Thoracic aorta (tissue), 2 donors: ENCODE data around the gene VPS26C. TPM values are rescaled to one million over a fixed set of nuclear protein-coding genes. Genes with fewer than 3 reads are reported as not detected.

Source experiments
- ATAC-seq: fragments of 150-250 bp; one replicate; pipeline ENCODE4 v1.8.0; 2017; ENCODE audit warnings: low read depth; ENCODE audit not compliant: insufficient number of reproducible peaks, low FRiP score
- DNase-seq: peaks from one replicate; pipeline ENCODE4 v3.0.0-alpha.2; 2020; ENCODE audit warnings: low spot score
- H3K27ac ChIP-seq, 2 donors: fragments of 200-600 bp; sonication (generic); 1 replicate in 1 of 2; 2 replicates in 1 of 2; pipeline ENCODE4 v1.5.1; 2016; ENCODE audit warnings: mild to moderate bottlenecking in 2 of 2, moderate library complexity in 2 of 2
- H3K27me3 ChIP-seq: fragments of 200-600 bp; sonication (generic); replicated peaks from 2 replicates; pipeline ENCODE4 v1.6.0; 2016; ENCODE audit warnings: mild to moderate bottlenecking; ENCODE audit not compliant: insufficient read depth
- H3K36me3 ChIP-seq: fragments of 200-600 bp; sonication (generic); one replicate; pipeline ENCODE4 v1.5.1; 2016
- H3K4me1 ChIP-seq, 2 donors: fragments of 200-600 bp; sonication (generic); 1 replicate in 1 of 2; 2 replicates in 1 of 2; pipeline versions ENCODE4 v1.5.1 to v1.6.0; 2016; ENCODE audit warnings: low read depth in 2 of 2, mild to moderate bottlenecking in 1 of 2; ENCODE audit not compliant: control insufficient read depth in 1 of 2
- H3K4me3 ChIP-seq: fragments of 200-600 bp; sonication (generic); 2 replicates; pipeline ENCODE4 v1.5.1; 2016; ENCODE audit warnings: mild to moderate bottlenecking
- H3K9me3 ChIP-seq: fragments of 200-600 bp; sonication (generic); 2 replicates; pipeline ENCODE4 v1.5.1; 2016
- total RNA-seq, 2 donors: library from RNA; depleted of rRNA; stranded (reverse); fragments of >200 nt; gene quantifications; one replicate each; pipeline versions ENCODE4 v1.1.0 to v1.2.3, GENCODE V29; 2016
- TF ChIP-seq, protein P1 (sequence below): fragments of 200-600 bp; sonication (generic); IDR thresholded peaks from one replicate; pipeline ENCODE4 v1.5.1; 2019; ENCODE audit warnings: antibody characterized with exemption

Gene VPS26C
- total RNA-seq, 2 donors from 2014 or later, result 73.5 to 102 TPM

DNA sequence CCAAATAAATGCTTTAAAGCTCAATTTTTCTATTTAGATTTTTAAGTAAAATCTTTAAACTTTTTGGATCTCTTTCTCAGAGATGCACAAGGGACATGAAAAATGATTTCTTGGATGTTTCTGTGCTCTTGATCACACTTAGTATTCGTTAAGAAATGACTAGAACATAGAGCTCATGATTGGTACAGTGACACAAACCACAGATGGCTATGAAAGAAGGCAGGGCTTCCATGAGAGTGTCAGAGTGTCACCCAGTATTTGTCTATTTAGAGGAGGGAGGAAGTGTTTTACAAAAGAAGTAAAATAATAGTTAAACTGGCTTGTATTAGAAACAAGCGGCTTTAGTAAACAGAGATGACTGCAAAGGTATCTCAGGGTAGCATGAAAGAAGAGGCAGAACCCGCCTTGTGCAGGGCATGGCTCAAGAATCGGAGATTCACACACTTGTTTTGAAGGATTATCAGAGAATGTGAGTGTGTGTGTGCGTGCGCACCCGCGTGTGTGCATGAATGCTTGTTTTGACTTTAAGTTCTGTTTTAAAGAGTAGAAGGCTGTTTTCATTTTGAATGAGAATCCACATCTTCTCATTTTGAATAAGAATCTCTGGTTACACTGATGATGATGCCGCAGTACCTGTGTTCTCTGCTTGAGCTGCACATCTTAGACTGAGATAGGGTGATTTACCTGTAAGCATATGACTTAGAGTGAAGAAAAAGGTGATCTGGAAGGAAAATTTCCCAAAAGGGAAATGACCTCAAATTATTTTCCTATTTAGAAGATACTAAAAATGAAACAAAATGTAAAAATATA, 82.1 kb downstream of the VPS26C start:
- ATAC-seq, result no peak
- DNase-seq, result no peak
- Histone ChIP-seq H3K9me3 (no peaks in the 10 kb centered on the region), H3K4me1 (peaks cover 9 to 19% of the 10 kb centered on the region in 2 donors), H3K4me3 (no peak overlapping the region), H3K36me3 (peaks cover 17% of the 10 kb centered on the region), H3K27ac (no peak overlapping the region), H3K27me3 (no peaks in the 10 kb centered on the region)
- TF ChIP-seq, protein P1, sequence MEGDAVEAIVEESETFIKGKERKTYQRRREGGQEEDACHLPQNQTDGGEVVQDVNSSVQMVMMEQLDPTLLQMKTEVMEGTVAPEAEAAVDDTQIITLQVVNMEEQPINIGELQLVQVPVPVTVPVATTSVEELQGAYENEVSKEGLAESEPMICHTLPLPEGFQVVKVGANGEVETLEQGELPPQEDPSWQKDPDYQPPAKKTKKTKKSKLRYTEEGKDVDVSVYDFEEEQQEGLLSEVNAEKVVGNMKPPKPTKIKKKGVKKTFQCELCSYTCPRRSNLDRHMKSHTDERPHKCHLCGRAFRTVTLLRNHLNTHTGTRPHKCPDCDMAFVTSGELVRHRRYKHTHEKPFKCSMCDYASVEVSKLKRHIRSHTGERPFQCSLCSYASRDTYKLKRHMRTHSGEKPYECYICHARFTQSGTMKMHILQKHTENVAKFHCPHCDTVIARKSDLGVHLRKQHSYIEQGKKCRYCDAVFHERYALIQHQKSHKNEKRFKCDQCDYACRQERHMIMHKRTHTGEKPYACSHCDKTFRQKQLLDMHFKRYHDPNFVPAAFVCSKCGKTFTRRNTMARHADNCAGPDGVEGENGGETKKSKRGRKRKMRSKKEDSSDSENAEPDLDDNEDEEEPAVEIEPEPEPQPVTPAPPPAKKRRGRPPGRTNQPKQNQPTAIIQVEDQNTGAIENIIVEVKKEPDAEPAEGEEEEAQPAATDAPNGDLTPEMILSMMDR, result no peak

DNA sequence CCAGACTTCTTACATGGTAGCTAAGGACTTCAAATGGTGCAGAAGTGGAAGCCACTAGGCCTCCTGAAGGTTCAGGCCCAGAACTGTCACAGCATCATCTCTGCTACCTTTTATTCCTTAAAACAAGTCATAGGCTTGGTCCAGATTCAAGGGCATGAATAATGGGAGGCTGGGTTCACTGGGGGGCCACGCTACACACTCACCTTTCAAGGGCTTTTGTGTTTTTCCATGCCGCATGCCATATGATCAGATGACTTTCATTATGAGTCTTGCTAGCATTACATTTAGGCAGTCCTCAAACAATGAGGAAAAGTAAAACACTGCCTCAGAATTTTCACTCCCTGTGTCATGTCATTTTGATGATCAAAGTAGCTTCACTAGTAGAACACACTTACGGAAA, 83.4 kb downstream of the VPS26C start:
- Histone ChIP-seq H3K4me3 (no peak overlapping the region), H3K27me3 (no peaks in the 10 kb centered on the region), H3K36me3 (peaks cover 14% of the 10 kb centered on the region), H3K9me3 (no peaks in the 10 kb centered on the region), H3K4me1 (peaks cover 9 to 19% of the 10 kb centered on the region in 2 donors), H3K27ac (no peak overlapping the region)
- TF ChIP-seq, protein P1, result no peak
- no peak for ATAC-seq
- no peak for DNase-seq

DNA sequence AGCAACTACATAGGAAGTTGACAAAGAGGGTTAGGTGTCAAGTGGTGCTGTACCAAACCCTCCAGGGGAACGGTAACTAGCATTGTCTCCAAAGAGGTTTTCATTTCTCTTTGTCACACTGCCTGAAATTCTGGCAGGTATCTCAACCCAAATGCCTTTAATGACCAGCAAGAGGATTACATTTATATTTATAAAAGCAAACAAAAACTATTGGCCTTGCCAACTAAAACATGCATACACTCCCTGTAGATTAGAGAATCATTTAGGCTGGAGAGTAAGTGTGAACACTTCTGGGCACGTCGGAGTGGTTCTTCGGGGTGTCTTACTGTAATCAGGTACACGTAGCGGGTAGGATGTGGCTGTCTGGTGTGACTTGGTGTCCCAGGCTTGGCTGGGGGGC, 84.9 kb downstream of the VPS26C start:
- TF ChIP-seq, protein P1, result no peak
- Histone ChIP-seq H3K9me3 (no peaks in the 10 kb centered on the region), H3K4me1 (peaks cover 9 to 19% of the 10 kb centered on the region in 2 donors), H3K36me3 (peaks cover 14% of the 10 kb centered on the region), H3K27me3 (no peaks in the 10 kb centered on the region), H3K27ac (no peak overlapping the region), H3K4me3 (no peak overlapping the region)
- no peak for DNase-seq
- ATAC-seq, result no peak

DNA sequence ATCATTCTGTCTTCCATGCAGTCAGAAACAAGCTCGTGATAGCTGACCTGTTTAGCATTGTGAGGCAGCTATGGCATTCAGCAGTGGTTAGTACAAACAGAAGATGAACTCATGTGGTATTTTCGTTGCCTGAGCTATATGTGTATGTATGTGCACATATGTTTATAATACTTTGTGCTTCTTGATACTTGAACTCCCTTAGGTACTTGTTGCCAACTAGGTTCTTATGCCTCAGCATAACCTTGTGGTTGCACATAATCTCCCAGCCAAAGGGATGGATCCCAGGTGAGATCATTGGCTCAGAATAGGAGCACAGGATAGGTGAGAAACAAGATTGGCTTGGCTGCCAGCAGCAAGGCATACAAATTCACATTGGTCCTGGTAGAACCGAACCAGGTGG, 86.1 kb downstream of the VPS26C start:
- Histone ChIP-seq H3K4me3 (no peak overlapping the region), H3K36me3 (peaks cover 12% of the 10 kb centered on the region), H3K9me3 (no peaks in the 10 kb centered on the region), H3K4me1 (peaks cover 9 to 19% of the 10 kb centered on the region in 2 donors), H3K27me3 (no peaks in the 10 kb centered on the region), H3K27ac (no peak overlapping the region)
- ATAC-seq (no peak), DNase-seq (no peak)
- TF ChIP-seq, protein P1, result no peak

DNA sequence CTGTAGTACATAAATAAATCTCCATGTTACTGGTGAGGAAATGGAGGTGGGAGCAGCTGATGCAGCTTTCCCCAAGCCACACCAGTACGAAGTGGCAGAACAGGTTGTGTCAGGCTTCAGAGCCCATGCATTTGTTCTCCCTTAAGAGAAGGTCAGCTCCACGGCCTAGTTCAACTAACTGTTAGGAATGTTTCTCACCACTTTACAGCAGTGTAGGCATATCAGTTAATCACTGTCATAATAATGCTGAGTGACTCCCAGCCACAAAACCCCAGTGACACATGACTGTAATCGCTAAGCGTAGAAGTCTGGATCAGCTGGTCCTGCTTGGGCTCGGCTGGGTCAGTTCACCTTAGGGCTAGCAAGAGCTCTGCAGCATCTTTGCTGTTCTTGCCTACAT, 90.4 kb downstream of the VPS26C start:
- Histone ChIP-seq H3K9me3 (no peaks in the 10 kb centered on the region), H3K4me3 (no peak overlapping the region), H3K36me3 (peaks cover 31% of the 10 kb centered on the region), H3K27ac (no peak overlapping the region), H3K4me1 (peaks cover 8 to 9% of the 10 kb centered on the region in 2 donors), H3K27me3 (no peaks in the 10 kb centered on the region)
- no peak for DNase-seq
- TF ChIP-seq, protein P1, result no peak
- no peak for ATAC-seq

Other genes with a start within 250 kb of the VPS26C start
- 10 to 100 TPM in 1 of 2 donors, 1 to 10 TPM in 1; 7.6 to 13.4 TPM for gene PIGP, start 194.3 kb downstream of the VPS26C start, total RNA-seq
- 100 to 1,000 TPM in 1 of 2 donors, 10 to 100 TPM in 1; 85.2 to 115 TPM for gene TTC3, start 194.1 kb downstream of the VPS26C start, total RNA-seq
- gene DYRK1A, start 99.4 kb upstream of the VPS26C start, total RNA-seq, result 10 to 100 TPM; 77.2 to 93.8 TPM